Kidney (tissue), 14 donors: ENCODE measurements around the gene MYO1D. TPM values are rescaled to one million over a fixed set of nuclear protein-coding genes. Genes with fewer than 3 reads are reported as not detected.
A peak's percentile ranks its signal among the peaks of the same experiment; 100 is the strongest.

ENCODE experiments used
- DNase-seq, 5 donors: peaks; one replicate each; pipeline ENCODE4 v3.0.0-alpha.2; 2013 to 2020
- FAIRE-seq: peaks from 2 replicates; lab custom pipeline; 2012; peaks lifted over from hg19 to GRCh38; lab: Jason Lieb, UNC
- H3K27ac ChIP-seq, 2 donors: one replicate each; pipeline ENCODE4 v1.7.0; 2013; ENCODE audit warnings: low read depth in 2 of 2, low read length in 2 of 2, inconsistent platforms in 1 of 2
- H3K27me3 ChIP-seq: one replicate; pipeline ENCODE4 v1.7.1; 2013; ENCODE audit warnings: low read length, inconsistent platforms; ENCODE audit not compliant: control insufficient read depth, insufficient read depth
- H3K36me3 ChIP-seq, 3 donors: one replicate each; pipeline versions ENCODE4 v1.7.0 to v1.7.1; 2013; ENCODE audit warnings: low read length in 3 of 3, control low read depth in 1 of 3, inconsistent platforms in 1 of 3; ENCODE audit not compliant: insufficient read depth in 3 of 3, control insufficient read depth in 2 of 3
- H3K4me1 ChIP-seq, 3 donors: one replicate each; pipeline versions ENCODE4 v1.7.0 to v1.7.1; 2013; ENCODE audit warnings: low read length in 3 of 3, inconsistent platforms in 1 of 3, low read depth in 1 of 3; ENCODE audit not compliant: control insufficient read depth in 2 of 3, insufficient read depth in 2 of 3
- H3K4me3 ChIP-seq, 3 donors: one replicate each; pipeline versions ENCODE4 v1.7.0 to v1.8.1; 2013; ENCODE audit warnings: low read length in 3 of 3, control low read depth in 1 of 3, inconsistent platforms in 1 of 3
- H3K9ac ChIP-seq, 3 donors: one replicate each; pipeline versions ENCODE4 v1.7.0 to v1.7.1; 2013; ENCODE audit warnings: low read length in 3 of 3, control low read depth in 1 of 3, inconsistent platforms in 1 of 3
- H3K9me3 ChIP-seq, 3 donors: one replicate each; pipeline versions ENCODE4 v1.7.0 to v1.7.1; 2013; ENCODE audit warnings: low read length in 3 of 3, control low read depth in 1 of 3, inconsistent platforms in 1 of 3; ENCODE audit not compliant: control insufficient read depth in 2 of 3, insufficient read depth in 1 of 3
- CTCF ChIP-seq: IDR thresholded peaks from 3 replicates; pipeline ENCODE4 v1.5.1; 2012; ENCODE audit warnings: mild to moderate bottlenecking, moderate library complexity, borderline replicate concordance; ENCODE audit not compliant: insufficient read depth; ENCODE audit errors: extremely low read depth
- intact Hi-C: fragments of 100-400 bp; cut with DNase I; formaldehyde crosslinking; loops from one replicate; pipeline ENCODE4 v1.11.1; 2022
- polyA plus RNA-seq: library from polyadenylated mRNA; stranded (reverse); fragments of 350-450 nt; fragmentation: Illumina TruSeq; extraction: RNeasy Lipid Tissue Mini Kit (QIAGEN cat#74804); gene quantifications from one replicate; pipeline ENCODE4 v1.2.3, GENCODE V29; 2014; ENCODE audit warnings: low read depth, low replicate concordance; ENCODE audit not compliant: insufficient read depth
- total RNA-seq: library from RNA; stranded (reverse); fragmentation: NEBNext Ultra II Directional; extraction: Animal tissue kit (Norgen Biotek cat#: 25700); gene quantifications from one replicate; pipeline ENCODE4 v1.2.1, GENCODE V29; 2021
- donor health status: control.
- donor health status: control.
- donor health status: control.
- donor health status: control.
- donor health status: control.
- donor health status: DM: yes; HTN: yes; CAD: no.
- donor health status: Normal renal cell carcinoma (clear cell type).

MYO1D gene
- total and polyA plus RNA-seq, 2 donors from 2014 or later, result 21.1 to 99.9 TPM

- Histone ChIP-seq H3K4me1 (no peaks in the 10 kb centered on the region), H3K27me3 (no peaks in the 10 kb centered on the region), H3K27ac (no peak overlapping the region), H3K36me3 (no peaks in the 10 kb centered on the region), H3K9me3 (no peaks in the 10 kb centered on the region), H3K4me3 (no peak overlapping the region), H3K9ac (no peak overlapping the region)
- no peak for TF ChIP-seq CTCF
- no peak for DNase-seq
- no peak for FAIRE-seq
- intact Hi-C loops, result no loop called here
Observed at GRCh38 chr17:32610943-32611342, 266.0 kb downstream of the MYO1D start.

GRCh38 chr17:32609884-32610650 lies 266.9 kb downstream of the MYO1D start:
- TF ChIP-seq CTCF, result no peak
- DNase-seq (no peak), FAIRE-seq (no peak)

GRCh38 chr17:32609085-32609484 lies 267.8 kb downstream of the MYO1D start:
- intact Hi-C loops, result no loop called here
- no peak overlapping the region for H3K9ac ChIP-seq
- H3K27ac ChIP-seq, result no peak overlapping the region
- no peaks in the 10 kb centered on the region for H3K4me1 ChIP-seq
- no peaks in the 10 kb centered on the region for H3K27me3 ChIP-seq
- H3K4me3 ChIP-seq, result no peak overlapping the region
- FAIRE-seq (no peak), DNase-seq (peak in 1 of 5 donors; percentile 72)
- no peaks in the 10 kb centered on the region for H3K36me3 ChIP-seq
- no peaks in the 10 kb centered on the region for H3K9me3 ChIP-seq
- no peak for TF ChIP-seq CTCF

More at GRCh38 chr17:32609884-32610650, 266.9 kb downstream of the MYO1D start:
- Histone ChIP-seq H3K9ac (no peak overlapping the region), H3K4me1 (no peaks in the 10 kb centered on the region), H3K4me3 (no peak overlapping the region), H3K27ac (no peak overlapping the region), H3K9me3 (no peaks in the 10 kb centered on the region), H3K36me3 (no peaks in the 10 kb centered on the region), H3K27me3 (no peaks in the 10 kb centered on the region)
- intact Hi-C loops, result no loop called here

GRCh38 chr17:32608267-32608666 lies 268.7 kb downstream of the MYO1D start:
- Histone ChIP-seq H3K9me3 (no peaks in the 10 kb centered on the region), H3K4me1 (no peaks in the 10 kb centered on the region), H3K27me3 (no peaks in the 10 kb centered on the region), H3K9ac (no peak overlapping the region), H3K4me3 (no peak overlapping the region), H3K27ac (no peak overlapping the region), H3K36me3 (no peaks in the 10 kb centered on the region)
- FAIRE-seq, result no peak
- intact Hi-C loops, result no loop called here
- no peak for TF ChIP-seq CTCF
- DNase-seq, result no peak
